ENCODE measurements around the gene LDLRAP1.

Gene LDLRAP1

DNA sequence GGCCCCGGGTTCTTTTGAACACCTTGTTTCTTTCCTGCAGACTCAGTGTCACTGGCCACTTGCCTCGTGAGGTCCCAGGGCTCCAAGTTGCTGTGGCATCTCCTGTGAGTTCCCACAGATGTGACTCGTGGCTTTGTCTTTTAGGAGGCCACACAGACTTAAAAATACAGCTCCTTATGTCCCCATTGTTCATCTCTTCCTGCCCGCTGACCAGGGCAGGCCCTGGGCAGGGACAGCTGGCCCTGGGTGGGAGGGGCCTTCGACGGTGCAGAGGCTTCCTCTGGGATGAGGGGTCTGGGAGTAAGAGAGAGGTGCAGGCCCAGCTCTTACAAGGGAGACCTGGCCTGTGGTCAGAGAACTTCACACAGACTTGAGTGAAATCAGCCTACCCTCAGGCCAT is 15.6 kb downstream of the LDLRAP1 start:
- DNase-seq (ENCODE audit: low spot score): no peak
- in situ Hi-C loops (cut with MboI; ENCODE audit: low sequenced_read_pairs, unreplicated experiment): no loop called here
- TF ChIP-seq, protein P1, sequence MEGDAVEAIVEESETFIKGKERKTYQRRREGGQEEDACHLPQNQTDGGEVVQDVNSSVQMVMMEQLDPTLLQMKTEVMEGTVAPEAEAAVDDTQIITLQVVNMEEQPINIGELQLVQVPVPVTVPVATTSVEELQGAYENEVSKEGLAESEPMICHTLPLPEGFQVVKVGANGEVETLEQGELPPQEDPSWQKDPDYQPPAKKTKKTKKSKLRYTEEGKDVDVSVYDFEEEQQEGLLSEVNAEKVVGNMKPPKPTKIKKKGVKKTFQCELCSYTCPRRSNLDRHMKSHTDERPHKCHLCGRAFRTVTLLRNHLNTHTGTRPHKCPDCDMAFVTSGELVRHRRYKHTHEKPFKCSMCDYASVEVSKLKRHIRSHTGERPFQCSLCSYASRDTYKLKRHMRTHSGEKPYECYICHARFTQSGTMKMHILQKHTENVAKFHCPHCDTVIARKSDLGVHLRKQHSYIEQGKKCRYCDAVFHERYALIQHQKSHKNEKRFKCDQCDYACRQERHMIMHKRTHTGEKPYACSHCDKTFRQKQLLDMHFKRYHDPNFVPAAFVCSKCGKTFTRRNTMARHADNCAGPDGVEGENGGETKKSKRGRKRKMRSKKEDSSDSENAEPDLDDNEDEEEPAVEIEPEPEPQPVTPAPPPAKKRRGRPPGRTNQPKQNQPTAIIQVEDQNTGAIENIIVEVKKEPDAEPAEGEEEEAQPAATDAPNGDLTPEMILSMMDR (IDR thresholded peaks at IDR 0.05; ENCODE audit: borderline replicate concordance, control extremely low read depth, extremely low read depth, insufficient read depth, missing control alignments): no peak

DNA sequence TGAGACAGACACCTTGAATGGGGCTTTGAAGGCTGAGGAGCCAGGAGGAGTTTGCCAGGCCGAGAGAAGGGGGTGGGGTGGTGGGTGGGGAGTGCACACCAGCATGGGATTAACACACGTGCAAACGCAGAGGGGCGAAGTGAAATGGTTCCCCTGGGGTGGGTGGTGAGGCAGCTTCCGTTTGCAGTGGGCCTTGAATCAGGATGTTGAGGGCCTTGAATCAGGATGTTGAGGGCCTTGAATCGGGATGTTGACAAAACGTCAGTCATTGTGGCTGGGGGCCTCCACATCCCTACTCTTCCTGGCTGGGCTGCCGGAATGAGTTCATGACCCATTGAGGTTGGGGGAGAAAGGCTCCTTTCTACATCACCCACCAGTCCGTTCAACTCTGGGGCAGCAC is 16.6 kb downstream of the LDLRAP1 start:
- DNase-seq (ENCODE audit: low spot score): no peak
- TF ChIP-seq, protein P1 (IDR thresholded peaks at IDR 0.05; ENCODE audit: borderline replicate concordance, control extremely low read depth, extremely low read depth, insufficient read depth, missing control alignments): no peak
- in situ Hi-C loops (cut with MboI; ENCODE audit: low sequenced_read_pairs, unreplicated experiment): no loop called here

DNA sequence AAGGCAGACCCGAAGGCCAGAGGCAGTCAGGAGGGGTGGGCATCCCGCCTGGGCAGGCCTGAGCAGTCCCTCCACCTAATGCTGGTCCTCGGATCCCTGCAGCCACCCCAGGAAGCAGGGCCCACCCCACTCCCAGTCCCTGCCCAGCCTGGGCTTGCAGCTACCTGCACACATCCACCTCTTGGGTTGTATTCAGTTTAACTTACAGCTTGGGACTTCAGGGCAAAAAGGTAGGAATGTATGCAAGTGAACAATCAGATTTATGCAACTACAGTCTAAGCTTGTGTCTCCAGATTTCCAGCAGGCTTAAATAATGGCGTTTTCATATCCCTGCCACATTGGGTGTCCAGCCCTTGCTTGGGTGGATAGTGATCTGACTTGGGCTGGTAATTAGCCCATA is 17.4 kb downstream of the LDLRAP1 start:
- no peak for DNase-seq (ENCODE audit: low spot score)

DNA sequence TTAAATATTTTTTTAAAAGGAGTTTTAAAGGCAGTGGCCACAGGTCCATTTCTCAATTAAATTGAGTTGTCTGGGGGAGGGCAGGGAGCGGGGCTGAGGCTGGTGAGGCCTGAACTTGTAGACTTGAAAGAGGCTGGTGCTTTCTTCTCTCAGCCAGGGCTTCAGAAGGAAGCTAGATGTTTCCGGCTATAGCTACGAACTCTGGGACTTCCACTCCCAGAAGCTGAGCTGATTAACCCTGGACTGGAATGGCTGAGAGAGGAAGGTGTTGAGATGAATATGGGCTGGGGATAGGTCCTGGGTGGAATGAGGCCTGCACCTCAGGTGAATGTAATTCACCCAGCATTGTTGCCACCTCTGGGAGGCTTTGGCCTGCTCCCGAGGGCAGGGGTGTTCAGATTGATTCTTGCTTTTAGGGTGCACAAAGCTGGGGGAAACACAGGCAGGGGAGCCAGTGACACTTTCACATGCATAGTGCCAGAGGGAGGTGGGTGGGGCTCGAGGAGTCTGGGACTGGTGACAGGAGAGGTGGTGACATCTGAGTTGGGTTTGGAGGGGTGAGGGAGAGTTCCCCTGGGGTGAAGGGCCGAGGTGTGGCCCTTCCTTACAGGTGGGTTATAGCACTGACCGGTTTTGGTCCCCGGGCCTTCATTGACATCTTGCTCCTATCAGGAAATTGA is 18.2 kb downstream of the LDLRAP1 start:
- in situ Hi-C loops (cut with MboI; ENCODE audit: low sequenced_read_pairs, unreplicated experiment): no loop called here
- no peak for DNase-seq (ENCODE audit: low spot score)
- TF ChIP-seq, protein P1 (IDR thresholded peaks at IDR 0.05; ENCODE audit: borderline replicate concordance, control extremely low read depth, extremely low read depth, insufficient read depth, missing control alignments): no peak

More for the DNA sequence above, 17.4 kb downstream of the LDLRAP1 start:
- TF ChIP-seq, protein P1 (IDR thresholded peaks at IDR 0.05; ENCODE audit: borderline replicate concordance, control extremely low read depth, extremely low read depth, insufficient read depth, missing control alignments): no peak
- in situ Hi-C loops (cut with MboI; ENCODE audit: low sequenced_read_pairs, unreplicated experiment): no loop called here

DNA sequence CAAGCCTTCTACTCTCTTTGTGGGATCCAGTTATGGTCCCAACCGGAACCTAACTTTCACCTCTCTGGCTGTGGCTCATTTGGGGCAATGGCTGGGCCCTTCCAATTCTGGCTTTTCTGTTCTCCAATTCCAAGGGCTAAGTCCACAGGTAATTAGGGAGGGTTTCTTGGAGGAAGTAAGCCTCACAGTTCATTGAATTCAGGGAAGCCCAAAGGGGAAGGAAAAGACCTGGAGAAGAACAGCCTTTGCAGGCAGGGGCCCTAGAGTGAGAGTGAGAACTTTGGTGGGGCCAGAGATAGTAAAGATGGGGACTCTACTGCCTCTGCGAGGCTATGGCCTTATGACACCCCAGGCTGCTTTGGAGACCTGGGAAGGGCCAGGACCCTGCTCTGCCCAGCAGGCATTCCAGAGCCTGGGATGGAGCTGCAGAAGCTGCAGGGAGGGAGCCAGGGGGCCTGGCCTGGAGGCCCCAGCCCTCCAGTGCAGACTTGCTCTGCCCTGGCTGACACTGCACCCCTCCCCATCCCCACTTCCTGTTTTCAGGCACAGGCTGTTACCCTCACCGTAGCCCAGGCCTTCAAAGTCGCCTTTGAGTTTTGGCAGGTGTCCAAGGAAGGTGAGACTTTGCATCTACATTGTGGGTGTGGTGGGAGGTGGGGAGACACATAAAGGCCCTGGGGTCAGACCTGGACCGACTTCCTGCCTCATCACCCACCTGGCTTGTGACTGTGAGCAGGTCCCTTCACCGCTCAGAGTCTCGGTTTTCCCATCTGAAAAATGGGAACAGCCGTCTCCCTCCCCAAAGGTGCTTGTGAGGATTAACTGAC is 18.9 kb downstream of the LDLRAP1 start:
- DNase-seq (ENCODE audit: low spot score): peak; percentile 89
- TF ChIP-seq, protein P1 (IDR thresholded peaks at IDR 0.05; ENCODE audit: borderline replicate concordance, control extremely low read depth, extremely low read depth, insufficient read depth, missing control alignments): no peak
- in situ Hi-C loops (cut with MboI; ENCODE audit: low sequenced_read_pairs, unreplicated experiment): no loop called here

DNA sequence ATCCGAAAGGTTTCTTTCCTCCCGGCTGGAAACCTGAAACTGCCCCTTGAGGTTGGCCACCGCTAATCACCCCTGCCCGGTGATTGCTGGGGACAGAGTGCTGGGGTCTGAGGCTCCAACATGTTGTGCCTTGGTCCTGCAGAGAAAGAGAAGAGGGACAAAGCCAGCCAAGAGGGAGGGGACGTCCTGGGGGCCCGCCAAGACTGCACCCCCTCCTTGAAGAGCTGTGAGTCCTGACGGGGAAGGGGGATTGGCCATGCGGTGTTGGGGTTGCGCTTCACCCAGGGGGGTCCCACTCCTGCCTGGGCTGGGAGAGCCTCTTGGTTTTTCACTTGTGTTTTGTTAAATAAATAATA is 19.5 kb downstream of the LDLRAP1 start:
- DNase-seq (ENCODE audit: low spot score): no peak

More for the DNA sequence above, 19.5 kb downstream of the LDLRAP1 start:
- in situ Hi-C loops (cut with MboI; ENCODE audit: low sequenced_read_pairs, unreplicated experiment): no loop called here
- TF ChIP-seq, protein P1 (IDR thresholded peaks at IDR 0.05; ENCODE audit: borderline replicate concordance, control extremely low read depth, extremely low read depth, insufficient read depth, missing control alignments): no peak
